WTC11 (cell line): ENCODE data around the gene BPTF. TPM values are rescaled to one million over a fixed set of nuclear protein-coding genes. Genes with fewer than 3 reads are reported as not detected.

Source experiments
- ATAC-seq: fragments of 200-7000 bp; cut with Tn5 transposase; 2 replicates; pipeline ENCODE4 v1.10.0; 2021; ENCODE audit warnings: mild to moderate bottlenecking, moderate library complexity
- CTCF ChIA-PET: fragments of 300-600 bp; sonication (Branson Sonifier 250); formaldehyde crosslinking; loops from one replicate; lab custom pipeline; 2021; ENCODE audit warnings: antibody characterized with exemption; lab: Charles Lee
- POLR2A ChIA-PET: fragments of 350-600 bp; sonication (Branson Sonifier 250); formaldehyde crosslinking; loops from one replicate; lab custom pipeline; 2021; ENCODE audit warnings: antibody characterized with exemption; lab: Charles Lee
- DNase-seq: peaks from one replicate; pipeline ENCODE4 v3.0.0; 2021; ENCODE audit warnings: low spot score
- H3K27ac Mint-ChIP-seq: 2 replicates; pipeline ENCODE4 v1.8.0; 2021; ENCODE audit warnings: mixed read lengths
- H3K27me3 Mint-ChIP-seq: 2 replicates; pipeline ENCODE4 v1.8.0; 2021; ENCODE audit warnings: low read depth, mild to moderate bottlenecking, moderate library complexity, mixed read lengths
- H3K36me3 Mint-ChIP-seq: 2 replicates; pipeline ENCODE4 v1.8.0; 2021; ENCODE audit warnings: mixed read lengths
- H3K4me1 Mint-ChIP-seq: 2 replicates; pipeline ENCODE4 v1.8.0; 2022; ENCODE audit warnings: mixed read lengths
- H3K4me3 Mint-ChIP-seq: 2 replicates; pipeline ENCODE4 v1.8.0; 2021; ENCODE audit warnings: mild to moderate bottlenecking, moderate library complexity, mixed read lengths
- H3K9me3 Mint-ChIP-seq: 2 replicates; pipeline ENCODE4 v1.8.0; 2021; ENCODE audit warnings: mixed read lengths
- AR ChIP-seq: fragments of 250-450 bp; sonication (Bioruptor Pico); IDR thresholded peaks from 2 replicates; pipeline ENCODE4 v1.9.0; 2021; ENCODE audit warnings: mild to moderate bottlenecking
- ATF1 ChIP-seq: sonication (generic); formaldehyde crosslinking; IDR thresholded peaks from 2 replicates; pipeline ENCODE4 v1.8.1; 2023; ENCODE audit warnings: mild to moderate bottlenecking, moderate library complexity, missing genetic modification reagents
- CREB1 ChIP-seq: sonication (generic); formaldehyde crosslinking; IDR thresholded peaks from 2 replicates; pipeline ENCODE4 v1.8.0; 2023; ENCODE audit warnings: mild to moderate bottlenecking, missing genetic modification reagents
- CREM ChIP-seq: sonication (generic); formaldehyde crosslinking; IDR thresholded peaks from 2 replicates; pipeline ENCODE4 v1.8.1; 2022; ENCODE audit warnings: mild to moderate bottlenecking, missing genetic modification reagents, moderate library complexity
- ETV6 ChIP-seq: sonication (generic); formaldehyde crosslinking; IDR thresholded peaks from 2 replicates; pipeline ENCODE4 v1.8.1; 2022; ENCODE audit warnings: mild to moderate bottlenecking, missing genetic modification reagents
- FOXP1 ChIP-seq: sonication (generic); formaldehyde crosslinking; IDR thresholded peaks from 2 replicates; pipeline ENCODE4 v1.8.0; 2022; ENCODE audit warnings: missing genetic modification reagents, mild to moderate bottlenecking, moderate library complexity, borderline replicate concordance
- GRHL2 ChIP-seq: fragments of 250-450 bp; sonication (Bioruptor Pico); IDR thresholded peaks from 2 replicates; pipeline ENCODE4 v1.8.0; 2022; ENCODE audit warnings: mild to moderate bottlenecking, moderate library complexity; ENCODE audit not compliant: insufficient replicate concordance, severe bottlenecking
- MYBL2 ChIP-seq: sonication (generic); formaldehyde crosslinking; IDR thresholded peaks from 2 replicates; pipeline ENCODE4 v1.8.1; 2023; ENCODE audit warnings: mild to moderate bottlenecking, moderate library complexity, missing genetic modification reagents
- NR1H2 ChIP-seq: sonication (generic); formaldehyde crosslinking; IDR thresholded peaks from 2 replicates; pipeline ENCODE4 v1.9.0; 2021; ENCODE audit warnings: mild to moderate bottlenecking, moderate library complexity, missing genetic modification reagents
- NR3C1 ChIP-seq: sonication (generic); formaldehyde crosslinking; conservative IDR thresholded peaks from 2 replicates; pipeline ENCODE4 v1.8.1; 2023; ENCODE audit warnings: low read depth, mild to moderate bottlenecking, missing genetic modification reagents
- OVOL2 ChIP-seq: fragments of 250-450 bp; sonication (Bioruptor Pico); IDR thresholded peaks from 2 replicates; pipeline ENCODE4 v1.9.0; 2021; ENCODE audit warnings: mild to moderate bottlenecking, borderline replicate concordance
- TP53 ChIP-seq: sonication (generic); formaldehyde crosslinking; IDR thresholded peaks from 2 replicates; pipeline ENCODE4 v1.8.1; 2023; ENCODE audit warnings: mild to moderate bottlenecking, missing genetic modification reagents
- ZNF396 ChIP-seq: fragments of 250-450 bp; sonication (Bioruptor Pico); IDR thresholded peaks from 2 replicates; pipeline ENCODE4 v1.8.0; 2021; ENCODE audit warnings: mild to moderate bottlenecking, moderate library complexity, borderline replicate concordance
- ZNF423 ChIP-seq: fragments of 250-450 bp; sonication (Bioruptor Pico); IDR thresholded peaks from 2 replicates; pipeline ENCODE4 v2.1.2; 2022; ENCODE audit warnings: mild to moderate bottlenecking, moderate library complexity
- total RNA-seq: library from RNA; stranded (reverse); gene quantifications from 3 replicates; pipeline ENCODE4 v1.2.3, GENCODE V29; 2021
- TF ChIP-seq, protein P1 (sequence below): sonication (generic); formaldehyde crosslinking; IDR thresholded peaks from 2 replicates; pipeline ENCODE4 v1.8.0; 2023; ENCODE audit warnings: missing genetic modification reagents, mild to moderate bottlenecking, borderline replicate concordance
- TF ChIP-seq, protein P2 (sequence below): sonication (generic); formaldehyde crosslinking; IDR thresholded peaks from 2 replicates; pipeline ENCODE4 v1.8.1; 2022; ENCODE audit warnings: low read depth, mild to moderate bottlenecking, moderate library complexity, missing genetic modification reagents, borderline replicate concordance
- TF ChIP-seq, protein P3 (sequence below): sonication (generic); formaldehyde crosslinking; conservative IDR thresholded peaks from 2 replicates; pipeline ENCODE4 v1.8.1; 2022; ENCODE audit warnings: mild to moderate bottlenecking, missing genetic modification reagents
- TF ChIP-seq, protein P4 (sequence below): sonication (generic); formaldehyde crosslinking; IDR thresholded peaks from 2 replicates; pipeline ENCODE4 v1.8.1; 2023; ENCODE audit warnings: mild to moderate bottlenecking, missing genetic modification reagents
- TF ChIP-seq, protein P5 (sequence below): sonication (generic); formaldehyde crosslinking; IDR thresholded peaks from 2 replicates; pipeline ENCODE4 v1.8.0; 2022; ENCODE audit warnings: mild to moderate bottlenecking, missing genetic modification reagents

Gene BPTF
- total RNA-seq, 1 experiment from 2014 or later, result 178 TPM

DNA sequence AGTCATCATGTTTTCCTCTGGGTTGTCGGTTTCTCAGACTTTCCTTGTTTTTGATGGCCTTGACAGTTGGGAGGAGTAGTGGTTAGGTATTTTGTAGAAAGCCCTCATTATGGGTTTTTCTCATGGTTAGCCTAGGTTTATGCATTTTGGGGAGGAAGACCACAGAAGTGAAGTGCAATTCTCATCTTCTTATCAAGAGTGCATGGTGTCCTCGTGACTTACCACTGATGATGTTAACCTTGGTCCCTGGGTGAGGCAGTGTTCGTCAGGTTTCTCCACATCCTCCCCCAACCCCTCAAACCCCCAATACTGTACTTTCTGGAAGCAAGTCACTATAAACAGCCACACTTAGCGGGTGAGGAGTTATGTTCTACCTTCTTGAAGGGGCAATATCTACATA is 42.3 kb downstream of the BPTF start:
- TF ChIP-seq MYBL2 (no peak), ZNF423 (no peak), OVOL2 (no peak), GRHL2 (CRISPR knock-in tag) (no peak), CREB1 (no peak), ATF1 (no peak), NR3C1 (CRISPR knock-in tag) (no peak), TP53 (CRISPR knock-in tag) (no peak), CREM (CRISPR knock-in tag) (no peak), ZNF396 (CRISPR knock-in tag) (no peak), ETV6 (no peak)
- TF ChIP-seq, protein P1, sequence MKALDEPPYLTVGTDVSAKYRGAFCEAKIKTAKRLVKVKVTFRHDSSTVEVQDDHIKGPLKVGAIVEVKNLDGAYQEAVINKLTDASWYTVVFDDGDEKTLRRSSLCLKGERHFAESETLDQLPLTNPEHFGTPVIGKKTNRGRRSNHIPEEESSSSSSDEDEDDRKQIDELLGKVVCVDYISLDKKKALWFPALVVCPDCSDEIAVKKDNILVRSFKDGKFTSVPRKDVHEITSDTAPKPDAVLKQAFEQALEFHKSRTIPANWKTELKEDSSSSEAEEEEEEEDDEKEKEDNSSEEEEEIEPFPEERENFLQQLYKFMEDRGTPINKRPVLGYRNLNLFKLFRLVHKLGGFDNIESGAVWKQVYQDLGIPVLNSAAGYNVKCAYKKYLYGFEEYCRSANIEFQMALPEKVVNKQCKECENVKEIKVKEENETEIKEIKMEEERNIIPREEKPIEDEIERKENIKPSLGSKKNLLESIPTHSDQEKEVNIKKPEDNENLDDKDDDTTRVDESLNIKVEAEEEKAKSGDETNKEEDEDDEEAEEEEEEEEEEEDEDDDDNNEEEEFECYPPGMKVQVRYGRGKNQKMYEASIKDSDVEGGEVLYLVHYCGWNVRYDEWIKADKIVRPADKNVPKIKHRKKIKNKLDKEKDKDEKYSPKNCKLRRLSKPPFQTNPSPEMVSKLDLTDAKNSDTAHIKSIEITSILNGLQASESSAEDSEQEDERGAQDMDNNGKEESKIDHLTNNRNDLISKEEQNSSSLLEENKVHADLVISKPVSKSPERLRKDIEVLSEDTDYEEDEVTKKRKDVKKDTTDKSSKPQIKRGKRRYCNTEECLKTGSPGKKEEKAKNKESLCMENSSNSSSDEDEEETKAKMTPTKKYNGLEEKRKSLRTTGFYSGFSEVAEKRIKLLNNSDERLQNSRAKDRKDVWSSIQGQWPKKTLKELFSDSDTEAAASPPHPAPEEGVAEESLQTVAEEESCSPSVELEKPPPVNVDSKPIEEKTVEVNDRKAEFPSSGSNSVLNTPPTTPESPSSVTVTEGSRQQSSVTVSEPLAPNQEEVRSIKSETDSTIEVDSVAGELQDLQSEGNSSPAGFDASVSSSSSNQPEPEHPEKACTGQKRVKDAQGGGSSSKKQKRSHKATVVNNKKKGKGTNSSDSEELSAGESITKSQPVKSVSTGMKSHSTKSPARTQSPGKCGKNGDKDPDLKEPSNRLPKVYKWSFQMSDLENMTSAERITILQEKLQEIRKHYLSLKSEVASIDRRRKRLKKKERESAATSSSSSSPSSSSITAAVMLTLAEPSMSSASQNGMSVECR (CRISPR knock-in tag), result no peak
- TF ChIP-seq, protein P2, sequence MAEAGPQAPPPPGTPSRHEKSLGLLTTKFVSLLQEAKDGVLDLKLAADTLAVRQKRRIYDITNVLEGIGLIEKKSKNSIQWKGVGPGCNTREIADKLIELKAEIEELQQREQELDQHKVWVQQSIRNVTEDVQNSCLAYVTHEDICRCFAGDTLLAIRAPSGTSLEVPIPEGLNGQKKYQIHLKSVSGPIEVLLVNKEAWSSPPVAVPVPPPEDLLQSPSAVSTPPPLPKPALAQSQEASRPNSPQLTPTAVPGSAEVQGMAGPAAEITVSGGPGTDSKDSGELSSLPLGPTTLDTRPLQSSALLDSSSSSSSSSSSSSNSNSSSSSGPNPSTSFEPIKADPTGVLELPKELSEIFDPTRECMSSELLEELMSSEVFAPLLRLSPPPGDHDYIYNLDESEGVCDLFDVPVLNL, result no peak
- TF ChIP-seq, protein P3, sequence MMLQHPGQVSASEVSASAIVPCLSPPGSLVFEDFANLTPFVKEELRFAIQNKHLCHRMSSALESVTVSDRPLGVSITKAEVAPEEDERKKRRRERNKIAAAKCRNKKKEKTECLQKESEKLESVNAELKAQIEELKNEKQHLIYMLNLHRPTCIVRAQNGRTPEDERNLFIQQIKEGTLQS, result no peak
- TF ChIP-seq, all 79 proteins: peak for 0
- ChIA-PET CTCF (no interaction called here), POLR2A (no interaction called here)
- Mint-ChIP-seq H3K4me1 (peaks cover 6% of the 10 kb centered on the region), H3K4me3 (no peak overlapping the region), H3K27me3 (no peaks in the 10 kb centered on the region), H3K36me3 (peaks cover 18% of the 10 kb centered on the region), H3K9me3 (no peaks in the 10 kb centered on the region), H3K27ac (no peak overlapping the region)
- DNase-seq (no peak), ATAC-seq (no peak)

GRCh38 chr17:67868176-67868575 is 42.9 kb downstream of the BPTF start:
- peaks cover 18% of the 10 kb centered on the region for H3K36me3 Mint-ChIP-seq
- H3K4me1 Mint-ChIP-seq, result peaks cover 3% of the 10 kb centered on the region; the same call in 1 of the 2 replicates
- ChIA-PET POLR2A (no interaction called here), CTCF (no interaction called here)
- H3K27ac Mint-ChIP-seq, result no peak overlapping the region
- no peaks in the 10 kb centered on the region for H3K27me3 Mint-ChIP-seq
- no peaks in the 10 kb centered on the region for H3K9me3 Mint-ChIP-seq
- TF ChIP-seq FOXP1 (no peak), NR3C1 (CRISPR knock-in tag) (no peak), CREB1 (no peak), NR1H2 (CRISPR knock-in tag) (no peak), AR (no peak)
- TF ChIP-seq, protein P4, sequence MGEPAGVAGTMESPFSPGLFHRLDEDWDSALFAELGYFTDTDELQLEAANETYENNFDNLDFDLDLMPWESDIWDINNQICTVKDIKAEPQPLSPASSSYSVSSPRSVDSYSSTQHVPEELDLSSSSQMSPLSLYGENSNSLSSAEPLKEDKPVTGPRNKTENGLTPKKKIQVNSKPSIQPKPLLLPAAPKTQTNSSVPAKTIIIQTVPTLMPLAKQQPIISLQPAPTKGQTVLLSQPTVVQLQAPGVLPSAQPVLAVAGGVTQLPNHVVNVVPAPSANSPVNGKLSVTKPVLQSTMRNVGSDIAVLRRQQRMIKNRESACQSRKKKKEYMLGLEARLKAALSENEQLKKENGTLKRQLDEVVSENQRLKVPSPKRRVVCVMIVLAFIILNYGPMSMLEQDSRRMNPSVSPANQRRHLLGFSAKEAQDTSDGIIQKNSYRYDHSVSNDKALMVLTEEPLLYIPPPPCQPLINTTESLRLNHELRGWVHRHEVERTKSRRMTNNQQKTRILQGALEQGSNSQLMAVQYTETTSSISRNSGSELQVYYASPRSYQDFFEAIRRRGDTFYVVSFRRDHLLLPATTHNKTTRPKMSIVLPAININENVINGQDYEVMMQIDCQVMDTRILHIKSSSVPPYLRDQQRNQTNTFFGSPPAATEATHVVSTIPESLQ (CRISPR knock-in tag), result no peak
- TF ChIP-seq, protein P5, sequence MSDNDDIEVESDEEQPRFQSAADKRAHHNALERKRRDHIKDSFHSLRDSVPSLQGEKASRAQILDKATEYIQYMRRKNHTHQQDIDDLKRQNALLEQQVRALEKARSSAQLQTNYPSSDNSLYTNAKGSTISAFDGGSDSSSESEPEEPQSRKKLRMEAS (CRISPR knock-in tag), result no peak
- no peak overlapping the region for H3K4me3 Mint-ChIP-seq
- ATAC-seq (no peak), DNase-seq (no peak)
